HG03460 (cell line): ENCODE measurements around the gene MIR17HG.
"Not testable (repeated sequence)": the region's sequence is repeated elsewhere in the genome, so short reads cannot be mapped to it uniquely, and the experiment has no call there.

Source experiments
- ATAC-seq: cut with Tn5 transposase; IDR thresholded peaks from one replicate; pipeline ENCODE4 v1.9.1; 2021; ENCODE audit not compliant: unreplicated experiment

Gene MIR17HG

GRCh38 chr13:91347202-91347995, at the start of gene MIR17HG:
Gene MIR17HG, plus strand, starts transcription at chr13:91347687.
- peak; percentile 50 for ATAC-seq

GRCh38 chr13:91298060-91298459, 49.4 kb upstream of the MIR17HG start:
- no peak for ATAC-seq

- ATAC-seq, result peak; percentile 84
Measured at GRCh38 chr13:91302111-91302510, 45.4 kb upstream of the MIR17HG start.

GRCh38 chr13:91303031-91303430, 44.5 kb upstream of the MIR17HG start:
- ATAC-seq, result no peak

- no peak for ATAC-seq
Measured at GRCh38 chr13:91304741-91305140, 42.7 kb upstream of the MIR17HG start.

- ATAC-seq, result no peak
Measured at GRCh38 chr13:91305652-91306051, 41.8 kb upstream of the MIR17HG start.

- ATAC-seq, result no peak
Measured at GRCh38 chr13:91307887-91308286, 39.6 kb upstream of the MIR17HG start.

GRCh38 chr13:91308299-91308698, 39.2 kb upstream of the MIR17HG start:
- ATAC-seq, result no peak

- ATAC-seq, result no peak
Measured at GRCh38 chr13:91311491-91311890, 36.0 kb upstream of the MIR17HG start.

- peak; percentile 27 for ATAC-seq
Measured at GRCh38 chr13:91312324-91312723, 35.2 kb upstream of the MIR17HG start.

- peak; percentile 80 for ATAC-seq
Measured at GRCh38 chr13:91313103-91313502, 34.4 kb upstream of the MIR17HG start.

GRCh38 chr13:91313581-91313980, 33.9 kb upstream of the MIR17HG start:
- ATAC-seq, result peak; percentile 72

- no peak for ATAC-seq
Measured at GRCh38 chr13:91314888-91315287, 32.6 kb upstream of the MIR17HG start.

- ATAC-seq, result no peak
Measured at GRCh38 chr13:91318886-91319285, 28.6 kb upstream of the MIR17HG start.

GRCh38 chr13:91319996-91320395, 27.5 kb upstream of the MIR17HG start:
- ATAC-seq, result no peak

GRCh38 chr13:91320990-91321389, 26.5 kb upstream of the MIR17HG start:
- not testable (repeated sequence) for ATAC-seq

GRCh38 chr13:91323349-91323748, 24.1 kb upstream of the MIR17HG start:
- ATAC-seq, result no peak

GRCh38 chr13:91326146-91326545, 21.3 kb upstream of the MIR17HG start:
- ATAC-seq, result no peak

- no peak for ATAC-seq
Measured at GRCh38 chr13:91328726-91329125, 18.8 kb upstream of the MIR17HG start.

- peak; percentile 35 for ATAC-seq
Measured at GRCh38 chr13:91329733-91330132, 17.8 kb upstream of the MIR17HG start.

GRCh38 chr13:91331047-91331915, 16.2 kb upstream of the MIR17HG start:
- peak; percentile 78 for ATAC-seq

GRCh38 chr13:91346062-91346461, 1.4 kb upstream of the MIR17HG start:
- ATAC-seq, result no peak
